Measurements from ENCODE around the gene OS9.

DNA sequence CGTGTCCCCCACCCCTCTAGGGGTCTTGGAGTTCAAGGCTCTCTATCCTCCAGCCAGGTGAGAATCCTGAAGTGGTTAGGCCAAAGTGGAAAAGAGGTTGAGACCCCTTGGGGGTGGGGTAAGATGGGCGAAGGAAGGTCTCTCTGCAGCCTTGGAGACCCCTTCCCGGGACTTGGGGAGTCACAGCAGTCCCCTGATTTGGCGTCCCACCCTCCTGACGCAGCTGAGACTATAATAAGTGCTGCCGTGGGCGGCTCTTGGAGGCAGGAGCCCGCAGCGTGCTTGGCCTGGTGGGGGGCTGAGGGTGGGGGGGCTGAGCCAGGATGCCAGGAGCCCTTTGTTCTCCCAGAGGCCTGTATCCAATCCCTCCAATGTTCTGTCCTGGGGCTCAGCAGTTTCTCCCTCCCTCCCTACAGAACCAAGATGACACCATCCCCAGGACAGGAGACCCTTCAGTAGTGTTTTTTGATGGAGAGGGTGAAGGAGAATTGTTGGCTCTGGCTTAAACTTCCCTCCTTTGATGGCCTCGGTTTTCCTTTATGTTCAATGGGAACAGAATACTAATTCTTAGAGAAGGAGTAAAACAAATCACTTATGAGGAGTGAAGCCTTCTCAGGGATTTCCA lies 46.1 kb downstream of the OS9 start:
- TF ChIP-seq, protein P1, sequence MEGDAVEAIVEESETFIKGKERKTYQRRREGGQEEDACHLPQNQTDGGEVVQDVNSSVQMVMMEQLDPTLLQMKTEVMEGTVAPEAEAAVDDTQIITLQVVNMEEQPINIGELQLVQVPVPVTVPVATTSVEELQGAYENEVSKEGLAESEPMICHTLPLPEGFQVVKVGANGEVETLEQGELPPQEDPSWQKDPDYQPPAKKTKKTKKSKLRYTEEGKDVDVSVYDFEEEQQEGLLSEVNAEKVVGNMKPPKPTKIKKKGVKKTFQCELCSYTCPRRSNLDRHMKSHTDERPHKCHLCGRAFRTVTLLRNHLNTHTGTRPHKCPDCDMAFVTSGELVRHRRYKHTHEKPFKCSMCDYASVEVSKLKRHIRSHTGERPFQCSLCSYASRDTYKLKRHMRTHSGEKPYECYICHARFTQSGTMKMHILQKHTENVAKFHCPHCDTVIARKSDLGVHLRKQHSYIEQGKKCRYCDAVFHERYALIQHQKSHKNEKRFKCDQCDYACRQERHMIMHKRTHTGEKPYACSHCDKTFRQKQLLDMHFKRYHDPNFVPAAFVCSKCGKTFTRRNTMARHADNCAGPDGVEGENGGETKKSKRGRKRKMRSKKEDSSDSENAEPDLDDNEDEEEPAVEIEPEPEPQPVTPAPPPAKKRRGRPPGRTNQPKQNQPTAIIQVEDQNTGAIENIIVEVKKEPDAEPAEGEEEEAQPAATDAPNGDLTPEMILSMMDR (conservative IDR thresholded peaks at IDR 0.05): no peak
- no peak for TF ChIP-seq ZFX (IDR thresholded peaks at IDR 0.05)
